Lung (tissue), 12 donors: ENCODE results near the gene HEMGN. TPM values are rescaled to one million over a fixed set of nuclear protein-coding genes. Genes with fewer than 3 reads are reported as not detected.

ENCODE experiments used
- ATAC-seq: fragments of 200-7000 bp; cut with Tn5 transposase; one replicate; pipeline ENCODE4 v1.9.1; 2020; ENCODE audit warnings: moderate number of reproducible peaks; ENCODE audit not compliant: insufficient read depth, low FRiP score
- DNase-seq, 3 donors: peaks; one replicate each; pipeline ENCODE4 v3.0.0-alpha.2; 2013 to 2017
- H3K27ac ChIP-seq, 2 donors: one replicate each; pipeline ENCODE4 v1.5.1; 2013; ENCODE audit warnings: mild to moderate bottlenecking in 2 of 2, moderate library complexity in 2 of 2, control low read depth in 1 of 2, inconsistent platforms in 1 of 2, low read depth in 1 of 2, low read length in 1 of 2
- H3K27me3 ChIP-seq, 3 donors: one replicate each; pipeline ENCODE4 v1.5.1; 2013; ENCODE audit warnings: low read length in 2 of 3; ENCODE audit not compliant: control insufficient read depth in 3 of 3, insufficient read depth in 3 of 3
- H3K36me3 ChIP-seq, 4 donors: one replicate each; pipeline ENCODE4 v1.5.1; 2013; ENCODE audit warnings: low read length in 4 of 4, mild to moderate bottlenecking in 1 of 4, moderate library complexity in 1 of 4; ENCODE audit not compliant: control insufficient read depth in 4 of 4, insufficient read depth in 4 of 4
- H3K4me1 ChIP-seq, 5 donors: one replicate each; pipeline ENCODE4 v1.5.1; 2013; ENCODE audit warnings: low read length in 5 of 5, mild to moderate bottlenecking in 2 of 5, moderate library complexity in 1 of 5; ENCODE audit not compliant: control insufficient read depth in 5 of 5, insufficient read depth in 5 of 5
- H3K4me3 ChIP-seq: one replicate; pipeline ENCODE4 v1.5.1; 2013; ENCODE audit warnings: mild to moderate bottlenecking, control low read depth, moderate library complexity
- H3K9ac ChIP-seq, 2 donors: one replicate each; pipeline ENCODE4 v1.5.1; 2013; ENCODE audit warnings: low read length in 2 of 2, control low read depth in 1 of 2; ENCODE audit not compliant: insufficient read depth in 1 of 2
- H3K9me3 ChIP-seq, 4 donors: one replicate each; pipeline ENCODE4 v1.5.1; 2013; ENCODE audit warnings: low read length in 3 of 4, mild to moderate bottlenecking in 1 of 4, moderate library complexity in 1 of 4; ENCODE audit not compliant: control insufficient read depth in 4 of 4, insufficient read depth in 3 of 4
- WGBS, 2 donors: extraction: QIAGEN DNeasy Blood & Tissue Kit; methylation state at CpG; one replicate each; pipeline ENCODE4 v1.1.7; 2013; 5-methylcytosine and 5-hydroxymethylcytosine counted together
- polyA plus RNA-seq, 2 donors: library from polyadenylated mRNA; stranded (reverse); fragments of 200-250 nt; gene quantifications; one replicate each; pipeline ENCODE4 v1.2.1, GENCODE V29; 2013
- total RNA-seq, 2 donors: library from RNA; depleted of rRNA in 1 of 2; stranded (reverse); fragments of >200 nt in 1 of 2; gene quantifications; one replicate each; pipeline ENCODE4 v1.2.1, GENCODE V29; 2014 to 2021
- TF ChIP-seq, protein P1 (sequence below): IDR thresholded peaks from 2 replicates; pipeline ENCODE4 v1.5.1; 2012; ENCODE audit warnings: mild to moderate bottlenecking; ENCODE audit errors: control extremely low read depth, extremely low read depth
- donor health status: control.
- donor health status: control.
- donor health status: Bipolar disorder and iron deficiency.
- donor health status: healthy.
- donor health status: DM: yes; HTN: yes; CAD: no.

HEMGN gene
- total and polyA plus RNA-seq, 4 donors: 0.14 to 21.6 (median 0.31) TPM

DNA sequence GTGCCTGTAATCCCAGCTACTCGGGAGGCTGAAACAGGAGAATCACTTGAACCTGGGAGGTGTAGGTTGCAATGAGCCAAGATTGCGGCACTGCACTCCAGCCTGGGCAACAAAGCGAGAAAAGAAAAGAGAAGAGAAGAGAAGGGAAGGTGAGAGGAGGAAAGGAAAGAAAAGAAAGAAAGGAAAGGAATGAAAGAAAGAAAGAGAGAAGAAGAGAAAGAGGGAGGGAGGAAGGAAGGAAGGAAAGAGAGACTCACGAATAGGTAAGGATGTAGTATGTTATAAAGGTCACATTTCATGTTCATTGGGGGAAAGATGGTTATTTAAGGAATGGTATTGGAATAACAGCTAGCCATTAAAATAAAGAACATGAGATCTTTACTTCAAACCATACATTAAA is 34.8 kb upstream of the HEMGN start:
- no peaks in the 10 kb centered on the region for H3K36me3 ChIP-seq
- H3K4me1 ChIP-seq: no peaks in the 10 kb centered on the region
- H3K27me3 ChIP-seq: no peaks in the 10 kb centered on the region
- H3K9ac ChIP-seq: no peak overlapping the region
- no peak overlapping the region for H3K27ac ChIP-seq
- WGBS, 2 donors: 82 to 84% methylated on average over 4 of the region's 4 CpGs
- no peak overlapping the region for H3K4me3 ChIP-seq
- TF ChIP-seq, protein P1, sequence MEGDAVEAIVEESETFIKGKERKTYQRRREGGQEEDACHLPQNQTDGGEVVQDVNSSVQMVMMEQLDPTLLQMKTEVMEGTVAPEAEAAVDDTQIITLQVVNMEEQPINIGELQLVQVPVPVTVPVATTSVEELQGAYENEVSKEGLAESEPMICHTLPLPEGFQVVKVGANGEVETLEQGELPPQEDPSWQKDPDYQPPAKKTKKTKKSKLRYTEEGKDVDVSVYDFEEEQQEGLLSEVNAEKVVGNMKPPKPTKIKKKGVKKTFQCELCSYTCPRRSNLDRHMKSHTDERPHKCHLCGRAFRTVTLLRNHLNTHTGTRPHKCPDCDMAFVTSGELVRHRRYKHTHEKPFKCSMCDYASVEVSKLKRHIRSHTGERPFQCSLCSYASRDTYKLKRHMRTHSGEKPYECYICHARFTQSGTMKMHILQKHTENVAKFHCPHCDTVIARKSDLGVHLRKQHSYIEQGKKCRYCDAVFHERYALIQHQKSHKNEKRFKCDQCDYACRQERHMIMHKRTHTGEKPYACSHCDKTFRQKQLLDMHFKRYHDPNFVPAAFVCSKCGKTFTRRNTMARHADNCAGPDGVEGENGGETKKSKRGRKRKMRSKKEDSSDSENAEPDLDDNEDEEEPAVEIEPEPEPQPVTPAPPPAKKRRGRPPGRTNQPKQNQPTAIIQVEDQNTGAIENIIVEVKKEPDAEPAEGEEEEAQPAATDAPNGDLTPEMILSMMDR: no peak
- ATAC-seq (no peak), DNase-seq (no peak)
- no peaks in the 10 kb centered on the region for H3K9me3 ChIP-seq

GRCh38 chr9:97970165-97970564 is 32.2 kb upstream of the HEMGN start:
- no peak for ATAC-seq
- Histone ChIP-seq H3K9me3 (no peaks in the 10 kb centered on the region), H3K4me1 (no peaks in the 10 kb centered on the region), H3K27me3 (peaks cover 0 to 5% (median 4%) of the 10 kb centered on the region in 3 donors), H3K27ac (no peak overlapping the region), H3K4me3 (no peak overlapping the region), H3K9ac (no peak overlapping the region), H3K36me3 (no peaks in the 10 kb centered on the region)
- TF ChIP-seq, protein P1: no peak
- DNase-seq: no peak
- 47 to 58% methylated on average over 7 of the region's 7 CpGs for WGBS, 2 donors

DNA sequence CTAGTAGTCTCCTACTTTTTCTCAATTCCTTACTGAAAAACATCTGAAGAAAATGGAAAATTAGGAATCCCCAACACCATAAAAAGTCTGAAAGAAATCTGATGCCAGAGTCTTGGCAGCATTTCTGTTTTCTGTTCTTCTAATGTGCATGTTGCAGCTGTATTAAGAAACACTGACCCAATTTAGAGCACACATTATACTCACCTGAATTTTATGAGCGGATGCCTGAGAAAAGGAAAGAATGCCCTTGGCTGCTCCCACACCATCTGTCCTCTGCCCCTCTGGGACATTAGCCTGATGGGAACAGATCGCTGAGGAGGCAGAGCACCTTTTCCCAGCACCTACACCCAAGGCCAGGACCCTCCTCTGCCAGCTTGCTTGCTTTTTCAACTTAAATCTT is 31.0 kb upstream of the HEMGN start:
- TF ChIP-seq, protein P1: no peak
- H3K9ac ChIP-seq: no peak overlapping the region
- 90 to 92% methylated on average over 2 of the region's 2 CpGs for WGBS, 2 donors
- no peak overlapping the region for H3K27ac ChIP-seq
- no peak for ATAC-seq
- H3K4me3 ChIP-seq: no peak overlapping the region
- no peaks in the 10 kb centered on the region for H3K36me3 ChIP-seq
- H3K4me1 ChIP-seq: no peaks in the 10 kb centered on the region
- peaks cover 0 to 5% (median 4%) of the 10 kb centered on the region in 3 donors for H3K27me3 ChIP-seq
- no peak for DNase-seq
- no peaks in the 10 kb centered on the region for H3K9me3 ChIP-seq

DNA sequence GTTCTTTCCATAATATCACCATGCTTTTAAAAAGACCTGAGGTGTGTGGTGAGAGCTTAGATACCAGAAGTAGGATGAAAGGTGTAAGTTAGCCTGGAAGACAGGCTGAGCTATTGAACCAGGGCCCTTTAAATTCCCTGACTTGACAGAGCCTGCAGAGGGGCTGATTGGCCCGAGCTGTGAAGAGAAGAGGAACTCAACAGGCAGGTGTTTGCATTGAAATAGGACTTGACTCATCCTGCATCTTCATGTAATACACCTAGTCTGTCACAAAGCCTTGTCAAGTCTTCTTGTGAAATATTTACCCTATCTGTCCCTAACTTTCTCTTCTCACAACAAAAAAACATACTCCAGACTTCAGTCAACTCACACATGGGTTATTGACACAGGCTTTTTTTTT is 28.5 kb upstream of the HEMGN start:
- no peaks in the 10 kb centered on the region for H3K9me3 ChIP-seq
- no peak overlapping the region for H3K27ac ChIP-seq
- no peak overlapping the region for H3K9ac ChIP-seq
- H3K4me3 ChIP-seq: no peak overlapping the region
- no peak for DNase-seq
- WGBS, 2 donors: 16 to 25% methylated on average over 1 of the region's 1 CpG
- no peaks in the 10 kb centered on the region for H3K4me1 ChIP-seq
- peaks cover 0 to 5% (median 4%) of the 10 kb centered on the region in 3 donors for H3K27me3 ChIP-seq
- no peaks in the 10 kb centered on the region for H3K36me3 ChIP-seq
- TF ChIP-seq, protein P1: no peak
- no peak for ATAC-seq
